ENCODE results near the gene DNAH7. TPM values are rescaled to one million over a fixed set of nuclear protein-coding genes. Genes with fewer than 3 reads are reported as not detected.
"Not testable (repeated sequence)": the region's sequence is repeated elsewhere in the genome, so short reads cannot be mapped to it uniquely, and the experiment has no call there.

The DNAH7 gene
- total RNA-seq, 2 experiments from 2014 or later: not detected

- Mint-ChIP-seq H3K4me1 (no peaks in the 10 kb centered on the region), H3K36me3 (ENCODE audit: low read depth) (no peaks in the 10 kb centered on the region), H3K9me3 (no peaks in the 10 kb centered on the region), H3K27ac (no peak overlapping the region), H3K4me3 (no peak overlapping the region), H3K27me3 (no peaks in the 10 kb centered on the region)
- POLR2A ChIA-PET: no interaction called here
- CTCF ChIA-PET: no interaction called here
- no peak for DNase-seq
Observed at GRCh38 chr2:195923889-195924288, 144.7 kb downstream of the DNAH7 start.

- H3K36me3 Mint-ChIP-seq (ENCODE audit: low read depth); H3K4me3 Mint-ChIP-seq; H3K4me1 Mint-ChIP-seq; H3K27ac Mint-ChIP-seq; POLR2A ChIA-PET; H3K27me3 Mint-ChIP-seq; H3K9me3 Mint-ChIP-seq; DNase-seq: not testable (repeated sequence)
- CTCF ChIA-PET: interaction anchor here (0.6 to 0.7 kb wide), 3 partner anchors 56 to 1735 kb away, joined by 3 to 6 read pairs (median 3); no protein-coding TSS in a partner anchor
Observed at GRCh38 chr2:195917021-195917600, 151.5 kb downstream of the DNAH7 start.

GRCh38 chr2:195912079-195912478 lies 156.6 kb downstream of the DNAH7 start:
- no peaks in the 10 kb centered on the region for H3K36me3 Mint-ChIP-seq (ENCODE audit: low read depth)
- ChIA-PET CTCF (no interaction called here), POLR2A (no interaction called here)
- no peaks in the 10 kb centered on the region for H3K4me1 Mint-ChIP-seq
- H3K27me3 Mint-ChIP-seq: no peaks in the 10 kb centered on the region
- H3K4me3 Mint-ChIP-seq: no peak overlapping the region
- DNase-seq: no peak
- no peak overlapping the region for H3K27ac Mint-ChIP-seq
- H3K9me3 Mint-ChIP-seq: no peaks in the 10 kb centered on the region

GRCh38 chr2:195910570-195910969 lies 158.1 kb downstream of the DNAH7 start:
- no peak for DNase-seq
- ChIA-PET CTCF (no interaction called here), POLR2A (no interaction called here)
- H3K36me3 Mint-ChIP-seq (ENCODE audit: low read depth): no peaks in the 10 kb centered on the region
- H3K4me3 Mint-ChIP-seq: no peak overlapping the region
- H3K9me3 Mint-ChIP-seq: no peaks in the 10 kb centered on the region
- H3K27ac Mint-ChIP-seq: no peak overlapping the region
- no peaks in the 10 kb centered on the region for H3K27me3 Mint-ChIP-seq
- H3K4me1 Mint-ChIP-seq: no peaks in the 10 kb centered on the region

DNA sequence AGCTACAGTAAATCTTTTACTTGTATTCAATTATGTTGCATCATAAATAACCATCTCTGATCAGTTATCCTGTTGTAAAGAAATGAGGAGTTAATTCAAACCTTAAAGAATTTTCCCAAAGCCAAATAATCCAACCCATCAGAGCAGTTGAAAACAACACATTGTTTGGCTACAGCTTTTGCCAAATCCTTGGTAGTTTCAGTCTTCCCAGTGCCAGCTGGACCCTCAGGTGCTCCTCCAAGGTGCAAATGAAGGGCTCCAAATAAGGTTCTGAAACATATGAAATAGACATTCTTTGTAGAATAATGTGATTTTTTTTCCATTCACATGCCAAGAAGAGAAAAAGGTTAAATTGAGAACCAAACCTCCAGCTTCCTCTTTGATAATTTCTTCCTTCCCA lies 158.7 kb downstream of the DNAH7 start:
- H3K36me3 Mint-ChIP-seq (ENCODE audit: low read depth): no peaks in the 10 kb centered on the region
- CTCF ChIA-PET: no interaction called here

DNA sequence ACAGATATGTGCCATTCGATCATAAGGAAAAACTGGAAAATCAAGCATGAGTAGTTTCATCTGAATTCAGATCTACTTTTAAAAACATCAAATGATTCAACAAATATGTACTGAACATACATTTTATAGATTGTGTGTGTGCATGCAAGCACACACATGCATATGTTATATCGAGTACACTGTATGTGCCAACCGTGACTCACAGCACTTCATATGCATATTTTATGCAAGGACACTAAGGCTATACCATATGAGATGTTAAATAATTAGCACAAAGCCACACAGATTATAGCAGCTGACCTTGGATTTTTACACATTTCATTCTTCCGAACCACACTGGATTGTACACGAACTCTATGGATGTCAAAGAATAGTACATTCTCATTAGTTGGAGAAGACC lies 161.2 kb downstream of the DNAH7 start:
- POLR2A ChIA-PET: no interaction called here

More for the DNA sequence above, 158.7 kb downstream of the DNAH7 start:
- Mint-ChIP-seq H3K4me3 (no peak overlapping the region), H3K9me3 (no peaks in the 10 kb centered on the region), H3K27ac (no peak overlapping the region), H3K4me1 (no peaks in the 10 kb centered on the region), H3K27me3 (no peaks in the 10 kb centered on the region)
- POLR2A ChIA-PET: no interaction called here
- DNase-seq: no peak

DNA sequence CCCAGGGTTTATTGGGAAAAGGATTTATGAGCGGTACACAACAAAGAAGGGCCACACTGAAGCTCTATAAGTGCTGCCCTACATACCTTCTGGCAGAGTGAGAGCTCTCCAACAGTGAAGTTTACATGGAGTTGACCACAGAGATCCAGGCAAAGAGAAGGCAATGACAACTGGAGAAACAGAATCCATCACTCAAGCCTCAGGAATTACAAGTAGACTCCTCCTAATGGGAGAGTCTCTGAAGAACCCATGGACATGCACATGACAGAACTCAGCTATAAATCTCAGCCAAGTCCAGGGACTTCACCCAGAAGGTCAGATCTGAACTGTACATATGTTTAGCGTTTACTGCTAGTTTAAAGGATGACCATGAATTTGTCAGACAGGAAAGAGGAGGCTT lies 164.7 kb downstream of the DNAH7 start:
- Mint-ChIP-seq H3K4me3 (no peak overlapping the region), H3K27me3 (peaks cover 7% of the 10 kb centered on the region)
- no peak for DNase-seq

More for the DNA sequence above, 161.2 kb downstream of the DNAH7 start:
- Mint-ChIP-seq H3K27ac (no peak overlapping the region), H3K36me3 (ENCODE audit: low read depth) (no peaks in the 10 kb centered on the region), H3K9me3 (no peaks in the 10 kb centered on the region), H3K4me1 (no peaks in the 10 kb centered on the region), H3K4me3 (no peak overlapping the region), H3K27me3 (peaks cover 4% of the 10 kb centered on the region)
- no peak for DNase-seq
- CTCF ChIA-PET: no interaction called here

DNA sequence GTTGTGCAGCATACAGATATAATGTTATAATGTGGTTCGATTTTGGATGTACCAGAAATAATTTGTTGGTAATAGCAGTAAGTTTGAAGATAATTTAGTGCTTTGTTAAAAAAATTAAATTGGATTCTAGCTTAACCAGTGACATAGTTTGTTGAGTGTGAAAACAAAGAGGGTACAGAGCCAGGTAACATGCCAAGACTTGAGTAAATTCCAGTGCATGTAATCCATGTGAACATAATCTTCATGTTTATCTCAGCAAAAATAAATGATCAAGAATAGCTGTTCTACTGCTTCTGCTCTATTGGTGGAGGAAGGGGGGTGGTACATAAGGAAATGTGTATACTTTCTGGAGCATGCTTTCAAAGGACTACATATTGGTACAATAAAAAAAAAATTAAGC lies 165.8 kb downstream of the DNAH7 start:
- Mint-ChIP-seq H3K36me3 (ENCODE audit: low read depth) (no peaks in the 10 kb centered on the region), H3K27ac (no peak overlapping the region), H3K4me1 (no peaks in the 10 kb centered on the region), H3K9me3 (no peaks in the 10 kb centered on the region), H3K4me3 (no peak overlapping the region), H3K27me3 (peaks cover 10% of the 10 kb centered on the region)
- no peak for DNase-seq
- CTCF ChIA-PET: no interaction called here
- POLR2A ChIA-PET: no interaction called here

More for the DNA sequence above, 164.7 kb downstream of the DNAH7 start:
- no peaks in the 10 kb centered on the region for H3K36me3 Mint-ChIP-seq (ENCODE audit: low read depth)
- CTCF ChIA-PET: no interaction called here
- H3K4me1 Mint-ChIP-seq: no peaks in the 10 kb centered on the region
- POLR2A ChIA-PET: no interaction called here
- no peaks in the 10 kb centered on the region for H3K9me3 Mint-ChIP-seq
- no peak overlapping the region for H3K27ac Mint-ChIP-seq

DNA sequence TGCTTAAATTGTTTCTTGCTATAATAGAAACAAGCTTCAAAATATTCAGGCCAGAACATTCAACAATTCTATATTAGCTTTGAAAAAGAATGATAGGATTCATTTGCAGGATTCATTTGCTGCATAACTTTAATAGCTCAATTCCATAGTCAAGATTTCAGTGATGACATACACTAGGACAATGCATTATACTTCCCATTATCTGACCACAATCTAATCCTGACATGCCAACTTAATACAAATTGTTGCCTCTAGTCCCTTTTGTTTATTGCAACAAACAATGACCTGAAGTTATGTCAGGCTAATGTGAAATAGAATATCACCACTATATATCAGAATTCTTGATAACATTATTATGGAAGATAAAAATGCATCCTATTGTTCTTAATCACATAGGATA lies 169.4 kb downstream of the DNAH7 start:
- ChIA-PET POLR2A (no interaction called here), CTCF (no interaction called here)
- H3K27ac Mint-ChIP-seq: no peak overlapping the region
- H3K27me3 Mint-ChIP-seq: peaks cover 12% of the 10 kb centered on the region
- no peaks in the 10 kb centered on the region for H3K9me3 Mint-ChIP-seq
- no peaks in the 10 kb centered on the region for H3K4me1 Mint-ChIP-seq
- no peaks in the 10 kb centered on the region for H3K36me3 Mint-ChIP-seq (ENCODE audit: low read depth)
- H3K4me3 Mint-ChIP-seq: no peak overlapping the region
- DNase-seq: no peak

DNA sequence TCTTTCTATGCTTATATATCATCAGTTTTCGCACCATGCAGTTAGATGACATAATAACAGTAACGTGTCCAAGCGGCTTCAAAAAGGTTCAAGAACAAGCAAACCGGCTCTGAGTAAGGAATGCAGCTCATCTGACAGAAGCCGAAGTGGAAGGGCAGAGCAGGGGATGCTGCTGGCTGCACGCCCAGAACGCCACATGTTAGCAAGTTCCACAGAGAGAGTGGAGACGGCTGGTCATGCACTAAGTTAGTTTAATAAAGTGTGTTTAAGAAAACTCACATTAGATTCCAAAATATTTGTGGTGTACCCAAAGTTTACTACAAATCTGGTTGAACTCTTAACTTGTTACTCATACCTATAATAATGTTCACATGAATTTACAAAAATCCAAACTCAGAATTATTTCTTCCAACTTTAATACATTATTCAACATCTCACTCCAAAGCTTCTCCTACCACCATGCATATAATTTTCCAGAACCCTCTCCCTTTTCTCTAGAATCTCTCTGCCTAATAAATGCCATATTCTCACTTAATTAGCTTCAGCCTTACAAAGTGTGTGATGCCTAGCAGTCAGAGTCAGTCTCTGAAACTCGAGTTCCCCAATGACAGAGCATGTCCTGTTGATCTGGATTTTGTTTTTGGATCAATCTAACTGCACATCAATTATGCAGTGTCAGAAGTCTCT lies 170.0 kb downstream of the DNAH7 start:
- no peaks in the 10 kb centered on the region for H3K4me1 Mint-ChIP-seq
- H3K27ac Mint-ChIP-seq: no peak overlapping the region
- ChIA-PET CTCF (no interaction called here), POLR2A (no interaction called here)
- no peak for DNase-seq
- H3K36me3 Mint-ChIP-seq (ENCODE audit: low read depth): no peaks in the 10 kb centered on the region
- no peak overlapping the region for H3K4me3 Mint-ChIP-seq
- peaks cover 8% of the 10 kb centered on the region for H3K27me3 Mint-ChIP-seq
- H3K9me3 Mint-ChIP-seq: no peaks in the 10 kb centered on the region

DNA sequence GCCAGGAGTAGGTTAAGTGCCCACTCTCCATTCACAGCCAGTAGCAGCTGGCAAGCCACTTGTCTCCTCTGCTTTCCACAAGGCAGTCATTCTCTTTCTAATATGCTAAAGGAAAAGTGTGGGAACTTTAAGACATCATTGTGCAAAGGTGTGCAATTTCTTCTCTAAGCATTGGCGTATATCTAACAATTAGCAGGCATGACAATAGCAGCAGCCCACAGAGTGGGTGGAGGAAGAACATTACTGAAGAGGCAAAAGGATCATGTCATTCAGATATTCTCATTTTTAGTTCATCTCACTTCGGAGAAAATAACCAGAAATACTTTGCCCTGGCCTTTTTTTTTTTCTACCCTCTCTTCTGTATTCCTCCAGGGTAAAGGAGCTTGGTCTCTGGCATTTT lies 177.6 kb downstream of the DNAH7 start:
- Mint-ChIP-seq H3K9me3 (no peaks in the 10 kb centered on the region), H3K4me3 (no peak overlapping the region), H3K36me3 (ENCODE audit: low read depth) (no peaks in the 10 kb centered on the region), H3K4me1 (no peaks in the 10 kb centered on the region), H3K27ac (no peak overlapping the region), H3K27me3 (no peaks in the 10 kb centered on the region)
- ChIA-PET CTCF (no interaction called here), POLR2A (no interaction called here)
- DNase-seq: no peak

DNA sequence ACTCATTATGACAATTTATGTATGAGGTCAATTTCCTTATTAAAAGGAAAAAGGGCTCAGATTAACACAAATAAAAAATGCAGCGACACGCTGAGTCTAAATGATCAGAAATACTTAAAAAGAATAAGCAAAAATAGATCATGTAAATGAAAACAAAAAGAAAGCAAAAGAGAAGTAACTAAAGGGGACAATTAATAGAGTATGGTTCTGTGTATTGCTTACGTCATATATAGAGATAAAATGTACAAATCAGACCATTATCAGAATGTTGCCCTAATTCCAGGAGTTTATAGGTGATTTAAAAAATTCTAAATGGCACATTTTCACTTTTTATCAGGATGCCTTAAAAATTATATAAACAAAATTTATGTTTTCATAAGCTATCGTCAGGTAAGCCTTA lies 189.5 kb downstream of the DNAH7 start:
- no peak for DNase-seq
- POLR2A ChIA-PET: no interaction called here
- H3K4me1 Mint-ChIP-seq: no peaks in the 10 kb centered on the region
- H3K27ac Mint-ChIP-seq: no peak overlapping the region
- no peaks in the 10 kb centered on the region for H3K9me3 Mint-ChIP-seq
- H3K36me3 Mint-ChIP-seq (ENCODE audit: low read depth): no peaks in the 10 kb centered on the region
- peaks cover 3% of the 10 kb centered on the region for H3K27me3 Mint-ChIP-seq
- H3K4me3 Mint-ChIP-seq: no peak overlapping the region
- CTCF ChIA-PET: no interaction called here

GRCh38 chr2:195871326-195871725 lies 197.3 kb downstream of the DNAH7 start:
- ChIA-PET POLR2A (no interaction called here), CTCF (no interaction called here)

DNA sequence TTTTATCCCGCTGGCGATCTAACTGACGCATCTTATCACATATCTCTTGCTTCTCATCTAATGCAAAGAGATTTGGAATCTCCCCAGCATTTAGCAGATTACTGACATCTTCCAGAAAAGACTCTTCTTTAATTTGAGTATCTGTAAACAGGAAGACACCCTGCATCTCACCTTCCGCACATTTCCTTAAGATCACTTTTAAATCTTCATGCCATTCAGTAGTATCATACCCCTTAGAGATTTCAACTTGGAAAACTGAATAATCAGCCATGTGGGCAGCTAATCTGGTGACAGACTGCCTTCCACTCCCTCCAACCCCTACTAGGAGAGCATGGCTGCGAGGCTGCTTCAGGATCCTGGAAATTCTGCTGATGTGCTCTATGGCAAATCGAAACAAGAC lies 204.3 kb downstream of the DNAH7 start:
- H3K36me3 Mint-ChIP-seq (ENCODE audit: low read depth): no peaks in the 10 kb centered on the region
- no peak for DNase-seq
- no peaks in the 10 kb centered on the region for H3K9me3 Mint-ChIP-seq
- peaks cover 4% of the 10 kb centered on the region for H3K27me3 Mint-ChIP-seq
- POLR2A ChIA-PET: no interaction called here
- CTCF ChIA-PET: no interaction called here
- H3K4me3 Mint-ChIP-seq: no peak overlapping the region
- no peak overlapping the region for H3K27ac Mint-ChIP-seq
- no peaks in the 10 kb centered on the region for H3K4me1 Mint-ChIP-seq

More at GRCh38 chr2:195871326-195871725, 197.3 kb downstream of the DNAH7 start:
- Mint-ChIP-seq H3K36me3 (ENCODE audit: low read depth) (no peaks in the 10 kb centered on the region), H3K27ac (no peak overlapping the region), H3K9me3 (no peaks in the 10 kb centered on the region), H3K4me3 (no peak overlapping the region), H3K4me1 (no peaks in the 10 kb centered on the region), H3K27me3 (peaks cover 4% of the 10 kb centered on the region)
- no peak for DNase-seq

Measured in activated CD4-positive, alpha-beta memory T cell treated with anti-CD3 and anti-CD28 coated beads, Interleukin-2, amount 10 ng/mL, durations not matched to agents 7 days and 5 days (primary cell).